HEK293 (cell line): Measurements from ENCODE around the gene CENPP.

Source experiments
- GLIS2 ChIP-seq: fragments of 450-650 bp; formaldehyde crosslinking; IDR thresholded peaks from 2 replicates; pipeline ENCODE4 v1.5.1; 2016; ENCODE audit warnings: missing biosample characterization, missing genetic modification characterization
- HIC1 ChIP-seq: fragments of 450-650 bp; formaldehyde crosslinking; IDR thresholded peaks from 2 replicates; pipeline ENCODE4 v1.5.1; 2016; ENCODE audit warnings: missing biosample characterization, missing genetic modification characterization
- HOXC10 ChIP-seq: sonication (generic); formaldehyde crosslinking; IDR thresholded peaks from 2 replicates; pipeline ENCODE4 v1.8.1; 2023; ENCODE audit warnings: mild to moderate bottlenecking, missing genetic modification reagents
- INSM2 ChIP-seq: fragments of 450-650 bp; formaldehyde crosslinking; IDR thresholded peaks from 2 replicates; pipeline ENCODE4 v1.5.1; 2016; ENCODE audit warnings: missing biosample characterization, missing genetic modification characterization
- KLF1 ChIP-seq: fragments of 450-650 bp; formaldehyde crosslinking; IDR thresholded peaks from 2 replicates; pipeline ENCODE4 v1.5.1; 2016; ENCODE audit warnings: missing biosample characterization, missing genetic modification characterization
- KLF10 ChIP-seq: fragments of 450-650 bp; IDR thresholded peaks from 2 replicates; pipeline ENCODE4 v1.5.1; 2018; ENCODE audit warnings: missing biosample characterization, mild to moderate bottlenecking, missing genetic modification characterization
- PRDM6 ChIP-seq: fragments of 450-650 bp; formaldehyde crosslinking; IDR thresholded peaks from 2 replicates; pipeline ENCODE4 v1.5.1; 2017; ENCODE audit warnings: missing biosample characterization, missing genetic modification characterization
- SALL2 ChIP-seq: fragments of 450-650 bp; formaldehyde crosslinking; IDR thresholded peaks from 2 replicates; pipeline ENCODE4 v1.5.0; 2017; ENCODE audit warnings: missing biosample characterization, mild to moderate bottlenecking, missing genetic modification characterization, borderline replicate concordance
- SCRT1 ChIP-seq: fragments of 450-650 bp; formaldehyde crosslinking; IDR thresholded peaks from 2 replicates; pipeline ENCODE4 v1.5.1; 2016; ENCODE audit warnings: missing biosample characterization, missing genetic modification characterization, borderline replicate concordance
- SP3 ChIP-seq: fragments of 450-650 bp; formaldehyde crosslinking; IDR thresholded peaks from 2 replicates; pipeline ENCODE4 v1.5.1; 2016; ENCODE audit warnings: missing biosample characterization, missing genetic modification characterization
- SP7 ChIP-seq: fragments of 450-650 bp; formaldehyde crosslinking; IDR thresholded peaks from 2 replicates; pipeline ENCODE4 v1.5.1; 2016; ENCODE audit warnings: missing biosample characterization, missing genetic modification characterization
- YY1 ChIP-seq: fragments of 450-650 bp; formaldehyde crosslinking; IDR thresholded peaks from 2 replicates; pipeline ENCODE4 v1.5.1; 2018; ENCODE audit warnings: missing biosample characterization, missing genetic modification characterization
- ZBTB10 ChIP-seq: fragments of 450-650 bp; formaldehyde crosslinking; IDR thresholded peaks from 2 replicates; pipeline ENCODE4 v1.5.1; 2016; ENCODE audit warnings: missing biosample characterization, missing genetic modification characterization
- ZBTB21 ChIP-seq: fragments of 450-650 bp; formaldehyde crosslinking; IDR thresholded peaks from 2 replicates; pipeline ENCODE4 v1.5.1; 2017; ENCODE audit warnings: missing biosample characterization, missing genetic modification characterization
- ZEB2 ChIP-seq: fragments of 450-650 bp; formaldehyde crosslinking; IDR thresholded peaks from 2 replicates; pipeline ENCODE4 v1.5.1; 2016; ENCODE audit warnings: missing biosample characterization, missing genetic modification characterization
- ZFP37 ChIP-seq: fragments of 450-650 bp; formaldehyde crosslinking; IDR thresholded peaks from 2 replicates; pipeline ENCODE4 v1.5.1; 2016; ENCODE audit warnings: missing biosample characterization, missing genetic modification characterization
- ZFP41 ChIP-seq: fragments of 450-650 bp; formaldehyde crosslinking; IDR thresholded peaks from 2 replicates; pipeline ENCODE4 v1.5.1; 2016; ENCODE audit warnings: missing biosample characterization, missing genetic modification characterization, borderline replicate concordance
- ZNF18 ChIP-seq: fragments of 450-650 bp; formaldehyde crosslinking; IDR thresholded peaks from 2 replicates; pipeline ENCODE4 v1.5.1; 2016; ENCODE audit warnings: missing biosample characterization, missing genetic modification characterization
- ZNF184 ChIP-seq: fragments of 450-650 bp; IDR thresholded peaks from 2 replicates; pipeline ENCODE4 v1.5.1; 2018; ENCODE audit warnings: missing biosample characterization, mild to moderate bottlenecking, missing genetic modification characterization
- ZNF19 ChIP-seq: fragments of 450-650 bp; formaldehyde crosslinking; IDR thresholded peaks from 2 replicates; pipeline ENCODE4; 2016; ENCODE audit warnings: missing biosample characterization, missing genetic modification characterization, low read depth
- ZNF214 ChIP-seq: fragments of 450-650 bp; formaldehyde crosslinking; IDR thresholded peaks from 2 replicates; pipeline ENCODE4 v1.5.1; 2017; ENCODE audit warnings: missing biosample characterization, mild to moderate bottlenecking, missing genetic modification characterization, borderline replicate concordance
- ZNF221 ChIP-seq: fragments of 450-650 bp; formaldehyde crosslinking; IDR thresholded peaks from 2 replicates; pipeline ENCODE4 v1.5.1; 2017; ENCODE audit warnings: missing biosample characterization, missing genetic modification characterization, borderline replicate concordance
- ZNF223 ChIP-seq: fragments of 450-650 bp; formaldehyde crosslinking; IDR thresholded peaks from 2 replicates; pipeline ENCODE4 v1.5.1; 2016; ENCODE audit warnings: missing biosample characterization, missing genetic modification characterization
- ZNF404 ChIP-seq: fragments of 450-650 bp; formaldehyde crosslinking; IDR thresholded peaks from 2 replicates; pipeline ENCODE4 v1.5.1; 2017; ENCODE audit warnings: missing biosample characterization, missing genetic modification characterization
- ZNF530 ChIP-seq: fragments of 450-650 bp; formaldehyde crosslinking; IDR thresholded peaks from 2 replicates; pipeline ENCODE4 v1.5.1; 2016; ENCODE audit warnings: low read depth, missing biosample characterization, missing genetic modification characterization
- ZNF544 ChIP-seq: fragments of 450-650 bp; formaldehyde crosslinking; IDR thresholded peaks from 2 replicates; pipeline ENCODE4 v1.5.0; 2017; ENCODE audit warnings: missing biosample characterization, missing genetic modification characterization
- ZNF571 ChIP-seq: fragments of 450-650 bp; formaldehyde crosslinking; IDR thresholded peaks from 2 replicates; pipeline ENCODE4 v1.5.0; 2017; ENCODE audit warnings: missing biosample characterization, missing genetic modification characterization
- ZNF585B ChIP-seq: fragments of 450-650 bp; formaldehyde crosslinking; IDR thresholded peaks from 2 replicates; pipeline ENCODE4 v1.5.1; 2016; ENCODE audit warnings: missing biosample characterization, missing genetic modification characterization
- ZNF664 ChIP-seq: fragments of 450-650 bp; formaldehyde crosslinking; IDR thresholded peaks from 2 replicates; pipeline ENCODE4 v1.5.1; 2016; ENCODE audit warnings: missing biosample characterization, missing genetic modification characterization
- ZNF677 ChIP-seq: fragments of 450-650 bp; IDR thresholded peaks from 2 replicates; pipeline ENCODE4 v1.5.0; 2018; ENCODE audit warnings: missing biosample characterization, mild to moderate bottlenecking, missing genetic modification characterization, moderate library complexity
- ZNF747 ChIP-seq: fragments of 450-650 bp; formaldehyde crosslinking; IDR thresholded peaks from 2 replicates; pipeline ENCODE4 v1.5.1; 2016; ENCODE audit warnings: missing biosample characterization, missing genetic modification characterization
- ZNF792 ChIP-seq: fragments of 450-650 bp; formaldehyde crosslinking; IDR thresholded peaks from 2 replicates; pipeline ENCODE4 v1.5.1; 2016; ENCODE audit warnings: missing biosample characterization, missing genetic modification characterization

The CENPP gene

GRCh38 chr9:92439921-92440750 is 114.4 kb downstream of the CENPP start (continued):
- TF ChIP-seq ZNF18 (no peak), YY1 (tag by site-specific recombination) (no peak), SCRT1 (no peak), ZBTB21 (tag by site-specific recombination) (0 out of 2 replicates have a peak, but pooled peaks have one; percentile 27), ZEB2 (tag by site-specific recombination) (no peak), ZNF747 (tag by site-specific recombination) (no peak), ZNF677 (tag by site-specific recombination) (no peak), ZNF585B (tag by site-specific recombination) (no peak), KLF10 (tag by site-specific recombination) (no peak), GLIS2 (tag by site-specific recombination) (no peak), ZNF792 (tag by site-specific recombination) (no peak), ZFP41 (tag by site-specific recombination) (no peak), SP3 (tag by site-specific recombination) (no peak), HOXC10 (no peak), INSM2 (tag by site-specific recombination) (no peak), ZNF544 (no peak), ZNF19 (0 out of 2 replicates have a peak, but pooled peaks have one; percentile 68), ZNF404 (tag by site-specific recombination) (no peak), ZNF571 (tag by site-specific recombination) (no peak), HIC1 (tag by site-specific recombination) (no peak), KLF1 (tag by site-specific recombination) (no peak), SP7 (tag by site-specific recombination) (no peak), ZNF214 (no peak), ZFP37 (tag by site-specific recombination) (no peak), ZNF664 (tag by site-specific recombination) (peak; percentile 50; the same call in 1 of the 2 replicates), ZNF223 (tag by site-specific recombination) (no peak), ZNF221 (tag by site-specific recombination) (no peak), SALL2 (tag by site-specific recombination) (no peak), ZNF184 (tag by site-specific recombination) (no peak), ZNF530 (tag by site-specific recombination) (no peak), ZBTB10 (tag by site-specific recombination) (no peak), PRDM6 (no peak)
